Fibroblast of the aortic adventitia (primary cell): Measurements from ENCODE around the gene KRTAP10-2. TPM values are rescaled to one million over a fixed set of nuclear protein-coding genes. Genes with fewer than 3 reads are reported as not detected.

Experiments used
- DNase-seq: peaks from one replicate; pipeline ENCODE4 v3.0.0-alpha.2; 2010; ENCODE audit warnings: low read depth
- H3K4me3 ChIP-seq: 2 replicates; pipeline ENCODE4 v1.5.1; 2011; ENCODE audit warnings: low read depth, mild to moderate bottlenecking, control low read depth, low read length, moderate library complexity
- total RNA-seq: library from RNA; depleted of rRNA; stranded (reverse); fragments of >200 nt; gene quantifications from 2 replicates; pipeline ENCODE4 v1.2.3, GENCODE V29; 2012; ENCODE audit warnings: low replicate concordance
- TF ChIP-seq, protein P1 (sequence below): IDR thresholded peaks from 2 replicates; pipeline ENCODE4 v1.5.1; 2011; ENCODE audit warnings: mild to moderate bottlenecking, low read length, control low read depth, inconsistent platforms; ENCODE audit not compliant: insufficient read depth

Gene KRTAP10-2
- total RNA-seq, 1 donor, result not detected

DNA sequence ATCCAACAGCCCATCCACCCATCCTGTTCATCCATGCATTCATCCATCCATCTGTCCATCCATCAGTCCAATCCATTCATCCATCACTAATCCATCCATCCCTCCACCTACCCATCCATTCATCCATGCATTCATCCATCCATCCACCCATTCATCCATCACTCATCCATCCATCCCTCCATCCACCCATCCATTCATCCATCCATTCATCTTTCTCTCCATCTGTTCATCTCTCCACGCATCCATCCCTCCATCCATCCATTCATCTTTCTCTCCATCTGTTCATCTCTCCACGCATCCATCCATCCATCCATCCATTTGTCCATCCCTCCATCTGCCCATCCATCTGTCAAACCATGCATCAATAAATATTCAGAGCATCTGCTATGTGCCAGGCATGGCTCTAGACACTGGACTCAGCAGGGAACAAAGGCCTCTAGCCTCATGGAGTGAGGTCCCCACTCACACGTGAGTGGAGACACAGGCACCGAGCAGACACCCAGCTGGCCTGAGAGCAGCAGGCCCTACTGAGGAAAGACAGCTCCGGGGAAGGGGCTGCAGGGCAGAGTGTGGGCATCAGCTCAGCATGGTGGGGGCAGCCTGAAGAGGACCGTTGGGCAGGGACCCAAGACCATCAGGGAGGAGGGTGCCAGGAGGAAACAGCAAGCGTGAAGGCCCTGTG lies 20.9 kb downstream of the KRTAP10-2 start:
- no peak overlapping the region for H3K4me3 ChIP-seq
- no peak for DNase-seq
- TF ChIP-seq, protein P1, sequence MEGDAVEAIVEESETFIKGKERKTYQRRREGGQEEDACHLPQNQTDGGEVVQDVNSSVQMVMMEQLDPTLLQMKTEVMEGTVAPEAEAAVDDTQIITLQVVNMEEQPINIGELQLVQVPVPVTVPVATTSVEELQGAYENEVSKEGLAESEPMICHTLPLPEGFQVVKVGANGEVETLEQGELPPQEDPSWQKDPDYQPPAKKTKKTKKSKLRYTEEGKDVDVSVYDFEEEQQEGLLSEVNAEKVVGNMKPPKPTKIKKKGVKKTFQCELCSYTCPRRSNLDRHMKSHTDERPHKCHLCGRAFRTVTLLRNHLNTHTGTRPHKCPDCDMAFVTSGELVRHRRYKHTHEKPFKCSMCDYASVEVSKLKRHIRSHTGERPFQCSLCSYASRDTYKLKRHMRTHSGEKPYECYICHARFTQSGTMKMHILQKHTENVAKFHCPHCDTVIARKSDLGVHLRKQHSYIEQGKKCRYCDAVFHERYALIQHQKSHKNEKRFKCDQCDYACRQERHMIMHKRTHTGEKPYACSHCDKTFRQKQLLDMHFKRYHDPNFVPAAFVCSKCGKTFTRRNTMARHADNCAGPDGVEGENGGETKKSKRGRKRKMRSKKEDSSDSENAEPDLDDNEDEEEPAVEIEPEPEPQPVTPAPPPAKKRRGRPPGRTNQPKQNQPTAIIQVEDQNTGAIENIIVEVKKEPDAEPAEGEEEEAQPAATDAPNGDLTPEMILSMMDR, result no peak

DNA sequence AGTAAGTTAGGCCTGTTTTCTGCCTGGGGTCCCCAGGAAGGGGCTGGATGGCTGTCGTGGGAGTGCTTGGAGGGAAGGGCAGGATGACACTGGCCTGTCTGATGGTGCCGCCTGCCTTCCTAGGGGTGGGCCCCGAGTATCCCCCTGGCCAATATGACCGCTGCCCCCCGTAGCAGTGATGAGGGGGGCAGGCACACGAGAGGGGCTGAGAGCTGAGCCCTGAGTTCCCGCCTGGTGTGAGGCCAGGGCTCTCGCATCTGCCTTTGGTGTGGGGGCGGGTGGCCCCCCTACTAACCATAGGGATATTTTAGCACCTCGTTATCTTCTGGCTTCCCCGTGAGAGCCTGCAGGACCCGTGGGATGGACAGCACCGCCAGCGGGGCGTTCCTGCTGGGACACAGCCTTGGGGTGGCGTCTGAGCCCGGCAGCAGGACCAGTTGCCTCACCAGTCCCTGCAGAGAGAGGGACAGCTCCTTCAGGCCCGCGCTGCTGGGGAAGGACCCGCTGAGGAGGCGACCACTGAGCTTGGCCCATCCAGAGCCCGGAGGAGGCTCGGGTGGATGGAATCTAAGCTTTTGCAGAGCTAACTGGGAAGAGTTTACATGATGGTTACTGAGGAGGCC lies 21.7 kb downstream of the KRTAP10-2 start:
- TF ChIP-seq, protein P1, result no peak
- no peak overlapping the region for H3K4me3 ChIP-seq
- DNase-seq, result no peak

DNA sequence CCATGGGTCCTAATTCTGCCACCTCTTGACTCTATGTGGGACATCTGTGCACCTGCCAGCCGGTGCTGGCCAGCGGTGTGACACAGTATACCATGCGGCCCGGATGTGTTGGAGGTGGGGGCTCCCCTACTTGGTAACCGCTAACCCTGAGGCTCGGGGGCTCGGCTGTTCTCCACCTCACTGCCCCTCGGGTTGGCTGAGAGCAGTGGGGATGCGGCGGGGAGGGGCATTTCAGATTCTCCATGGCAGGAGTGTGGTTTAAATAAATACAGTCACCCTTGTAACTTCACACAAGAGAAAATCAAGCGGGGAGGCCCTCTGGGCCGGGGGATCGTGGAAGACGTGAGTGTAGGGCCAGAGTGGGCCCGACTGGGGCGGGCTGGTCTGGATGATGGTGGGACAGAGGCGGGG lies 22.3 kb downstream of the KRTAP10-2 start:
- no peak overlapping the region for H3K4me3 ChIP-seq
- TF ChIP-seq, protein P1, result no peak
- no peak for DNase-seq

DNA sequence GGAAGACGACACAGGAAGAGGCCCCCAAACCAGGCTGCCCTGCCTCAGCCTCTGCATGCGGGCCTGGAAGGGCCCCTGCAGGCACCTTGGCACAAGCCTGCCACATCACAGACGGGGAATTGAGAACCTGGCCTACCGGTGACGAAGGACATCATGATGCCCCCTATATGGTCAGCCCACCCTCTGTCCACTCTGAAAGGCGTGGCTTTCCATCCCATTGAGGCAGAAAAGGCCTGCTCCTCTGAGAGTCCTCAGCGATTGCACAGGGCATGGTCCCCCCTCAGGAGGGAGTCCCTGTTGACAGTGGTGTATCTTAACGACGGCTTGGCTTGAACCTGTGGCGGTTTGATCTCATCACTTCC lies 22.7 kb downstream of the KRTAP10-2 start:
- H3K4me3 ChIP-seq, result no peak overlapping the region
- DNase-seq, result no peak
- TF ChIP-seq, protein P1, result no peak

DNA sequence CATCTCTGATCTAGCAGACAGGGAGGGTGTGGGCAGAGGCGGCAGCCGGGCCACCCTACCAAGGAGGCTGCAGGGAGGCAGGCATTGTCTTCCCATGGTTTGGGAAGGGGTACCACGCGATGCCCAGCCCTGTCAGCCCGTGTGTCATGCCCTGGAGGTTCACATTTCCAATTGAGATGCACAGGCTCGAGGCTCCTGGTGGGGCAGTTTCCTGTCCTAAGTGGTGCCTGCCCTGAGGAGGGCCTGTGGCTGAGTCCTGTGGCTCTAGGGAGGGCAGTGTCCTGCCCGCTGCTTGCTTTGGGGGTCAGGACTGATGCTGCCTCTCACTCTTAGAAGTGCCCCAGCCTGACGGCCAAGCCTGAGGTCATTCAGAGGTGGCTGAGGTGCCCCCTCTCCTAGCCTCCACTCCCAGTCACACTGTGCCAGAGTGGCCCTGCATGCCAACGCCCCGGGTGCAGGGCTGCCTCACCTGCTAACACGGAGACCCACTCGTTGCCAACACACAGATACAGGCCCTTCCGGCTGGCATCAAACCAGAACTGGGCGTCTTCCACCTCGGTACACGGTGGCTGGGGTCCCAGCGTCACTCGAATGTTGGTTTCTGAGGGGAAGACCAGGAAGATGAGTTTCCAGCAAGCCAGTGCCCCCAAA lies 23.2 kb downstream of the KRTAP10-2 start:
- TF ChIP-seq, protein P1, result no peak
- DNase-seq, result no peak
- H3K4me3 ChIP-seq, result no peak overlapping the region

DNA sequence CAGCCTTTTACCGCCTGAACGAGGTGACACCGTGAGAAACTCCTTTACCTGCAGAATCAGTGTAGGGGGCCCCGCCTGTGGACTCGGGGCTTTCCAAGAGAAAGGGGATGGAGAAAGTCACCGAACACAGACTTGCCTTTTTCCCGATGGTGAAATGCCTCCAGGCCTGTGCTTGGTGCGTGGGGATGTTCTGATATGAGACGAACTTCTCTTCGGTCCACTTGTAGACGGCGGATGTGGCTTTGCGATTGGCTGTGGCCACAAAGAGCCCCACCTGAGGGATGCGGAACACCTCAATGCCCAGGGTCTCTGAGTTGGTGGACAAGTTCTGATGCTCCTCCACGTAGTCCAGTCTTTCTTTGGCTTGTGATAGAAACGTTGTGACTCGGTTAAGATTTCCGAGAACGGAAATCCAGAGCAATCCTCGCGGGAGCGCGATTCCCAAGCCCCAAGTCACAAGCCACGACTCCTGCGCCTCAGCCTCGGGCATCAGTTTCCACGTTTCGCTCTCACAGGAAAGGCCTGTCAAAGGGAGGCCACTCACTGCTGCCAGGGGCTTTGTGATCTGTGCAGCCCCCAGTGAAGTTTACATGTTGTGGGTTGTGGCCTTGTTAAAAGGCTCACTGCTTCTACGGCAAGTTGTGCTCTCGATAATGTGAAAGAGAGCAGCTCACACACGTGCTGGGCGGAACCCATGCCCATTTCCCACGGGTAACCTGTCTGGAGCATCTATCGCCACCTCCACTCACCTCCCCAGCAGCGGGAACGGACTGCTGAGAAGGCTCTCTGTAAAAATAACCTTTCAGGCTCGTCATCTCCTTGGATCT lies 23.9 kb downstream of the KRTAP10-2 start:
- DNase-seq, result no peak
- no peak overlapping the region for H3K4me3 ChIP-seq
- TF ChIP-seq, protein P1, result no peak
